Measurements from ENCODE around the gene MLANA.

Gene MLANA

DNA sequence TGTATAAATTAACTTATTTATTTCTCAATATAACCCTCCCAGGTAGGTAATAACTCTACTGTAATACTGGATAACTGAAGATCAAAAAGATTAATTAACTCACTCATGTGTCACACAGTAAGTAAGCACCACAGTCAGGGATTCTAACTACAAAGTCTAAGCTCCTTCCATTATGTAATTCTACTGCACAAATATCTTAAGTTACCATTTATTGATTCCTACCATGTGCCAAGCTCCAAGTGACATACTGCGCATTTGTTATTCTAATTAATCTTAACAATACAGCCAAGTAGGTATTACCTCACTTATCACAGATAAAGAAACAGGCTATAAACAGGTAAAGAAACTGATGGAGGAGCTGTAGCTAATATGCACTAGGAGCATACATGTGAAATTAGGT lies 66.5 kb downstream of the MLANA start:
- DNase-seq (ENCODE audit: low read depth in 2 of 2, low spot score in 1 of 2), result no peak

- no peak for DNase-seq (ENCODE audit: low read depth in 2 of 2, low spot score in 1 of 2)
Observed at GRCh38 chr9:5958273-5958672, 67.6 kb downstream of the MLANA start.

All from stimulated activated CD8-positive, alpha-beta memory T cell treated with anti-CD3 and anti-CD28 coated beads, Interleukin-4, amount 100 ng/mL, for 4 hours (primary cell).